Measurements from ENCODE around the gene TTC34. TPM values are rescaled to one million over a fixed set of nuclear protein-coding genes. Genes with fewer than 3 reads are reported as not detected.

The TTC34 gene
- total RNA-seq, 4 donors from 2014 or later: 0.17 to 0.75 (median 0.27) TPM

DNA sequence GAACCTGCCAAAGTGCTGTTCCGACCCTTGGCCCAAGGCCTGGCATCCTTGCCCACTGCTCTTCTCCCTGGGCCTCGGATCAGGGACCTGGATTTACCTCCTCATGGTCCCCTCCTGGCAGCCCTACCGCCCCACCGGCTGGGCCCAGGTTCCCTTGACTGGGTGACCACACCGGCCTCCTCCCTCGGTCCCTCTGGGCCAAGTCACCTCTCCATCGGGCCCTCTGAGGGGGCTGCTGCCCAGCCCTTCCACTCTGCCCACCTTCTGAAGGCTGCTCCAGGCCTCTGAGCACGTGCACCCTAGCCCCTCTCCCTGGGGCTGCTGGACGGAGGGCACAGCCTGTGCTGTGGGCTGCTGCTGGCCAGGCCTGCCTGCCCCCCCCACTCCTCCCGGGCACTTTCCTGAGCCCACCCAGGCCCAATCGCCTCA is 159.3 kb downstream of the TTC34 start:
- TF ChIP-seq, protein P1, sequence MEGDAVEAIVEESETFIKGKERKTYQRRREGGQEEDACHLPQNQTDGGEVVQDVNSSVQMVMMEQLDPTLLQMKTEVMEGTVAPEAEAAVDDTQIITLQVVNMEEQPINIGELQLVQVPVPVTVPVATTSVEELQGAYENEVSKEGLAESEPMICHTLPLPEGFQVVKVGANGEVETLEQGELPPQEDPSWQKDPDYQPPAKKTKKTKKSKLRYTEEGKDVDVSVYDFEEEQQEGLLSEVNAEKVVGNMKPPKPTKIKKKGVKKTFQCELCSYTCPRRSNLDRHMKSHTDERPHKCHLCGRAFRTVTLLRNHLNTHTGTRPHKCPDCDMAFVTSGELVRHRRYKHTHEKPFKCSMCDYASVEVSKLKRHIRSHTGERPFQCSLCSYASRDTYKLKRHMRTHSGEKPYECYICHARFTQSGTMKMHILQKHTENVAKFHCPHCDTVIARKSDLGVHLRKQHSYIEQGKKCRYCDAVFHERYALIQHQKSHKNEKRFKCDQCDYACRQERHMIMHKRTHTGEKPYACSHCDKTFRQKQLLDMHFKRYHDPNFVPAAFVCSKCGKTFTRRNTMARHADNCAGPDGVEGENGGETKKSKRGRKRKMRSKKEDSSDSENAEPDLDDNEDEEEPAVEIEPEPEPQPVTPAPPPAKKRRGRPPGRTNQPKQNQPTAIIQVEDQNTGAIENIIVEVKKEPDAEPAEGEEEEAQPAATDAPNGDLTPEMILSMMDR (IDR thresholded peaks at IDR 0.05; ENCODE audit: low read depth): no peak

DNA sequence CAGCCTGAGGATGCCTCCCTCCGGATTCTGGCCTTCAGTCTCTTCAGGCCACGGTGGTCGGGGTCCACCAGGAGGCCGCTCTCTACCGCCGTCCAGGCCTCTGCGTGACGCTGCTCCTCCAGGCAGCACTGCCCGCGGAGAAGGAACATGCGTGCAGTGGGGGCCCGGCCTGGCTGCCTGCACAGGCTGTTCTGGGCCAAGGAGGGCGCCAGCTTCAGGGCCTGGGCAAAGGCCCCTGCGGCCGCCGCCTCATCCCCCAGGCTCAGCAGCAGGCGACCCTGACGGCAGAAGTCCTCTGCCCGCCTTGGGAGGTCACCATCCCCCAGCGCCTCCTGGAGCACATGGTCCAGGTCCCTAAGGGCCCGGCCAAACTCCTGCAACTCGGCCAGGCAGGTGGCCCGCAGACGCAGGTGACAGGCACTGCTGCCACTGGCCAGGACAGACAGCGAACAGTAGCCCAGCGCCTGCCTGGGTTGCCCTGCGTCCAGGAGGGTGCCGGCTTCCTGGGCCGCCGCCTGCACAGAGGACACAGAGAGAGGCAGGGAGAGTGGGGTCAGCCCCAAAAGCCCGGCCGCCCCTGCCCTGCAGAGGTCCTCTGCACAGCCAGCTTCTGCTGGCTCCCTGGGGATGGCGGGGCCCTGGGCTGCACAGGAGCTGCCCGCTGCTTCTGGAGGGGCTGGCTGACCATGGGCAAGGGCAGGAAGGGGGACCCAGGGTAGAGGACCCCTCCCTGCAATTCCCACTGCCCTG is 159.9 kb downstream of the TTC34 start:
- TF ChIP-seq, protein P1 (IDR thresholded peaks at IDR 0.05; ENCODE audit: low read depth): no peak

DNA sequence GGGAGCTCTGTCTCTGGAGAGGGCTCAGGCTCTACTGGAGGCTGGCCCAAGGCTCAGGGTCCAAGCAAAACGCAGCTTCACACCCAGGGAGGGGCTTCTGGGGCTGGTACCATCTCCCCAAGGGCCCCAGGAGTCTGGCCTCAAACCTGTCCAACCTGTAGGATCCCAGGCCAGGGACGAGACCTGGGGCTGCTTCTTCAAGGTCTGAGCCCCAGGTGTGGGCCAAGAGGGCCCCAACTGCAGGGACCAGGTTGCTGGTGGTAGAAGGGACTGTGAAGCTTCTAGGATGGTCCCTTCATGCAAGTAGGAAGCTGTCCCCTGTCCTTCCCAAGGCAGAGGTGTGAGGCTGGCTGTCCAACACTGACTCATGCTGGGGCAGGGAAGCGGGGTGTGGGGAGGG is 160.9 kb downstream of the TTC34 start:
- TF ChIP-seq, protein P1 (IDR thresholded peaks at IDR 0.05; ENCODE audit: low read depth): no peak

DNA sequence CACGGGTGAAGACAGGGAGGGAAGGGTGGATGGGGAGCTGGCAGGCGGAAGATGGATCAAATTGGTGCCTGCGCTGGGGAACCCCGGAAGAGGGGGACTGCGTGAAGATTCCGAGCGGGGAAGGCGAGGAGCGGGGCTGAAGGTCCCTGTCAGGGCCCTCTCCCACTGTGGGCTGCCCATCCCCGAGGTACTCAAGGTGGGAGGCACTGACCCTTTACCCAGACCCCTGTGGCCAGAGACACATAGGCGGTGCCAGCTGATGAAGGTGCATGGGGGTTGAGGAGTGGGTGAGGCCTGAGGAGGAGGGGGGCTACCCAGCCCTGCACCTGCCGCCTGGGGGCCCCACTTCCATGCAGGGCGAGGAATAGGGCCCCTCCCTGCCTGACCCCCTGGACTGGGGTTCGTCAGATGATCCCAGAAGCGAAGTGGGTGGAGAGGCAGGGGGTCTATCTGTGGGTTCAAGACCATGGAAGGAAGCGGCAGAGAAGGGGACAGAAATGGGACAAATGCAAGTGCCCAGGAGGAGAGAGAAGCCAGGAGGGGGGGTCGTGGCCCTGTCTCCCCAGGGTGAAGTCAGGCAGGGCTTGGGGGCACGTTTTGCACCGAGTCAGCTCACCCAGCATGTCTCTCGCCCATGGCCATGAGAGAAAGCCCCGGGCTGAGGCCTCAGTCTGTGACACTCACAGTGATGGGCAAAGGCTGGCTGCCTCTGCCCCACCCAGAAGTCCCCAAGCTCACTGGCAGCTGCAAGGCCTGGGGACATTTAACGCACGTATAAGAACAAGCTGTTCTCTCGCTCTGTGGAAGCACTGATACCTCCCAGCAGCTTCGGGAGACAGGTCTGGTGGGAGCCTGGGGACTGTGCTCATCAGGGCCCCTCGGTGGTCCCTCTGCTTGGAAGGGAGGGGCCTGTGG is 161.6 kb downstream of the TTC34 start:
- TF ChIP-seq, protein P1 (IDR thresholded peaks at IDR 0.05; ENCODE audit: low read depth): no peak

DNA sequence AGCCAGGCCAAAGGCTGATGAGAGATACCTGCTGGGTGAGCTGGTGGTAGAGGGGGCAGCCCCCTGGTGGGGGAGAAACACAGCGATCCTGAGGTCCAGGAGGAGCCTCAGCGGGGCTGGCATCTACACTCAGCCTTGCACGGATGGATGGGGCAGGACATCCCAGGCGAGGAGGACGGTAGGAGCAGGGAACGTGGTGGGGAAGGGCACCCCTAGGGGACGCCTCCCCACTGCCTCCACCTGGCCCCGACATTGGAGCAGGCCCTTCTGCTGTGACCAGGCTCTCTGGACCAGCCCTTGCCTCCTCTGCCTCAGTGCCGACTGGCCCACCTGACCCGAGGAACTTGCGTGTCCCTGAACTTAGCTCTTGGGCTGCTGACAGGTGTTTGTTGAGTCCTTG is 162.3 kb downstream of the TTC34 start:
- TF ChIP-seq, protein P1 (IDR thresholded peaks at IDR 0.05; ENCODE audit: low read depth): no peak

DNA sequence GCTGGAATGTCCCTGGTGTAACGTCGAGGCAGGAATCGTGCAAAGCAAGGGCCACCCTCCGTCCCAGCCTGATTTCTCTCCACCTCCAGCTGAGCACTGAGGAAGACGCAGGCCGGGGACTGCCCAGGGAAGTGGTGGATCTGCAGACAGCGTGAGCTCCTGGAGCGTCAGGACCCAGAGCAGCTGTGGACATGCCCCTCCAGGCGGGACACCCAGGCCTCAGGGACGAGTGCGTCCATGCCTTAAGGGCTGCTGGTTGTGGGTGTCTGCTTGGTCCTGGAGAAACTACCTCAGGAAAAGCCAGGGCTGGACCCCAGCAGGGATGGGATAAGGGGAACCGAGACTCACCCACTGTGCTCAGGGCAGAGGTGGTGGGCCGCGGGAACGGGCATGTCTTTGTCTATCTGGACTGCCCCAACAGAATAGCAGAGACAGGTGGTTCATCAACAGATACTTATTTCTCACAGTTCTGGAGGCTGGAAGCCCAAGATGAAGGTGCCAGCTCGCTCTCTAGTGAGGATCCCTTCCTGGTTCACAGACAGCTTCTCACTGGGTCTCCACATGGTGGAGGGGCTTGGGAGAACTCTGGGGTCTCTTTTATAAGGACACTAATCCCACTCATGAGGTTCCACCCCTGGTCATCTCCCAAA is 162.9 kb downstream of the TTC34 start:
- TF ChIP-seq, protein P1 (IDR thresholded peaks at IDR 0.05; ENCODE audit: low read depth): no peak

Measured in subcutaneous adipose tissue (tissue), 4 donors.